GM19193 (cell line): Measurements from ENCODE around the gene WFS1.

Source experiments
- POLR2A ChIP-seq: IDR thresholded peaks from 4 replicates; pipeline ENCODE4 v1.6.1; 2011; ENCODE audit not compliant: insufficient read depth, insufficient read length; ENCODE audit errors: extremely low read depth

The WFS1 gene

GRCh38 chr4:6325788-6326290 is 56.2 kb downstream of the WFS1 start:
- TF ChIP-seq POLR2A: no peak

GRCh38 chr4:6326312-6327060 is 56.8 kb downstream of the WFS1 start:
- no peak for TF ChIP-seq POLR2A

DNA sequence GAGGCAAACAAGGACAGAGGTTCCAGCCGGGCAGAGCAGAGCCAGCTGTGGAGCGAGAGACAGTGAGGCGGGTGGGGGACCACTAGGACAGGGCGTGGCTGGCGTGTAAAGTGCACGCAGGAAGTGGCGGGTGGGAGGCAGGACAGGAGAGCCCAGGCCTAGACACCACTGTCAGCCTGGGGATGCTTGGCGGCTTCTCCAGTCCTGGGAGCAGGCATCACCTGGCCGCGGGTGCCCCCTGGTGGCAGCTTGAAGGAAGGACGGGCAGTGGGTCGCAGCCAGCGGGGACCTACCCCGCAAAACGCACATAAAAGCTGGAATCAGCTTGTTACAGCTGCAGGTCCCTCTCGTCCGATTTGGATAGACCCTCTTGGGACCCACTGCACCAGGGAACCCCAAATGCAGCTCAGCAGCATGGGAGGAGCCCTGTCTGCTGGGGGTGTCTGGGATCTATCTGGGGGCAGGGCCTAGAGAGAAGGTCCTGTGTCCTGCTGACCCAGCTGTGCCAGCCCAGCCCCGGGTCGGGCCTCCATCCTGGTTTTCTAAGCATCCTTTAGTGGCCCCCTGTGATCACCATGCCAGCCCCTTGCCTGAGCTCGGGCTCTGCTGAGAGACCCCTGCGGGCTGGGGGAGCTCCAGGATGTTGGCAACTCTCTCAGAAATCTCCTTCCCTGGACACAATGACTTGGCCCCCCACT is 57.7 kb downstream of the WFS1 start:
- no peak for TF ChIP-seq POLR2A

DNA sequence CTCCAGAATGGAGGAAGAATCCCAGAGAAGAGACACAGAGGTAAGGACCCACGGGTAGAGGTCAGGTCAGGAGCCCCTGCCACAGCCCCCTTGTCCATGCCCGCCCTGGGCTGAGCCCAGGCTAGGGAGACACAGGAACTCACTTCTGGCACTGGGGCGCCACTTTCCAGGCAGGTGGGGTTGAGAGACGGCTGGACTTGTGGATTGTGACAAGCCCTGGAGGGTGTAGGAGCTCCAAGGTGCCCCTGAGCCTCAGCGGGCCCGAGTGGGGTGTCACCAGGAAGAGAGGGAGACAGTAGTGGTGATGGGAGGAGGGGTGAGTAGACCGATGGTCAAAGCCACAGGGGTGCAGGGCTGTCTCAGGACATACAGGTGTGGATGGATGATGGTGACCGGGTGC is 58.9 kb downstream of the WFS1 start:
- TF ChIP-seq POLR2A: no peak

- no peak for TF ChIP-seq POLR2A
Measured at GRCh38 chr4:6329478-6330383, 60.1 kb downstream of the WFS1 start.

DNA sequence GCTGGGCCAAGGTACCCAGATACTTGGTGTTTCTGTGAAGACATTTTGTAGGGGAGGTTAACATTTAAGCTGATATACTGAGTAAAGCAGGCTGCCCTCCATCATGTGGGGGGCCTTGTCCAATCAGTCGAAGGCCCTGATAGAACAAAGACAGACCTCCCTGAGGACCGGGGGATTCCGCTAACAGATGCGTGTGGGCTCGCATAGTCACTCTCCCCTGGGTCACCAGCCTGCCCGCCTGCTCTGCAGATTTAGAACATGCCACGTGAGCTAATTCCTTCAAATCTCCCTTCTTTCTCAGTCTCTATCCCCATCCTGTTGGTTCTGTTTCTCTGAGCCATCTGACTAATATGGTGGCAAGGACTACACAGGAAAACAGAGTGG is 60.7 kb downstream of the WFS1 start:
- no peak for TF ChIP-seq POLR2A

- TF ChIP-seq POLR2A: no peak
Measured at GRCh38 chr4:6331018-6331417, 61.4 kb downstream of the WFS1 start.

DNA sequence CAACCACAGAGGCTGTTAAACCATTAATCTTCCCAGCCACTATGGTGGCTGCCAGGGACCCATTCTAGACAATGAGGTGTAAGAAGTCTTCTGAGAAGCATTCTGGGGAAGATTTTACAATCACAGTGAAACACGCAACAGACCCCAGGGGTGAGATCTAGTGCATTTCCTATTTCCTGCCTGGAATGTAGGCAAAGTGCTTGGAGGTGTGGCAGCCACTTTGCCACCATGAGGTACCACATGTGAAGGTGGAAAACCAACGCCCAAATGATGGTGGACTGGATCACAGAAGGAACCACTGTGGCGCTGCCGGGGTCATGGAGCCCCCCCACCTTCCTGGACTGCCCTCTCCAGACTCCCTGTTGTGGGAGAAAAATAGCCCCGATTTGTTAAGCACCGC is 61.8 kb downstream of the WFS1 start:
- no peak for TF ChIP-seq POLR2A

DNA sequence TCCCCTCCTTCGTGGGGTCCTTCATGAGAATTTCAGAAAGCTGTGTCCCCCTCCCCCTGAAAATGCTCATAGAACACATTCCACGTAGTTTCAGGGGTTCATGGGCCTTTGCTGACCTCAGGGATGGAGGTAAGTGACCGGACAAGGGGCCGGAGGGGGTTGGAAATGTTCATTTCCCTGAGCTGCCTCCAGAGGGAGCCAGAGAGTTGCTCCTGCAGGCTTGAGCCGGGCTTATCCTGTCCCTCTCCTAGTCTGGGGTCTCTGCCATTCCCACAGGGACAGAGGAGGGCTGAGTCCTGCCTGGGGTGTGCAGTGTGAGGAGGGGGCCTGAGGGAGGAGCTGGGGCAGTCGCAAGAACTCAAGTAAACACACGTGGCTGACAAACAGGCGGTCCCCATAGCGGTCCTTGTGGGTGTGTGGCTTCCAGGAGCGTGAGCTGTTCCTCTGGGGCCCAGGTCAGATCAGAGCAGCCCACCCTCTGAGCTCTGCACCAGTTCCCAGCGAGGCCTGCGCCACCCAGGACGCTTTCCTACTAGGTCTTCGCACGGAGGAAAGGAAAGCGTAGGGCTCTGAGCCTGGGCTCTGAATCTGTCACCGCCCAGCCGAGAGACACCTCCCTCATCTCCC is 62.5 kb downstream of the WFS1 start:
- no peak for TF ChIP-seq POLR2A

DNA sequence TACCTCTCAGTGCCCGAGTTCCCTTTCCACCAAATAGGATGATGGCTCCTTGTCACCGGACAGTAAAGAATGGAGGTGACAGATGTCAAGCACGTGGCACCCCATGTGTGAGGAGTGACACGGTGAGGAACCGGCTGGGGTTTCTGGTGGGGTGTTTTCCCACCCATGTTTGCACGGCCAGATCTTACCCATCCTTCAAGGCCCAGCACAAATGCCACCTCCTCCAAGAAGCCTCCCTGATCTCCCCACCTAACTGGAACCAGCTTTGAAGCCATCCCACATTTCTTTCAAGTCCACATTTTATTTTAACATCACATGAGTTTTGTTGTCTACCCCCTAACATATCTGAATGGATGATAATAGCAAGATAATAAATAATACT is 63.0 kb downstream of the WFS1 start:
- TF ChIP-seq POLR2A: no peak

- TF ChIP-seq POLR2A: no peak
Measured at GRCh38 chr4:6333301-6334202, 63.9 kb downstream of the WFS1 start.

GRCh38 chr4:6334203-6334887 is 64.7 kb downstream of the WFS1 start:
- no peak for TF ChIP-seq POLR2A

DNA sequence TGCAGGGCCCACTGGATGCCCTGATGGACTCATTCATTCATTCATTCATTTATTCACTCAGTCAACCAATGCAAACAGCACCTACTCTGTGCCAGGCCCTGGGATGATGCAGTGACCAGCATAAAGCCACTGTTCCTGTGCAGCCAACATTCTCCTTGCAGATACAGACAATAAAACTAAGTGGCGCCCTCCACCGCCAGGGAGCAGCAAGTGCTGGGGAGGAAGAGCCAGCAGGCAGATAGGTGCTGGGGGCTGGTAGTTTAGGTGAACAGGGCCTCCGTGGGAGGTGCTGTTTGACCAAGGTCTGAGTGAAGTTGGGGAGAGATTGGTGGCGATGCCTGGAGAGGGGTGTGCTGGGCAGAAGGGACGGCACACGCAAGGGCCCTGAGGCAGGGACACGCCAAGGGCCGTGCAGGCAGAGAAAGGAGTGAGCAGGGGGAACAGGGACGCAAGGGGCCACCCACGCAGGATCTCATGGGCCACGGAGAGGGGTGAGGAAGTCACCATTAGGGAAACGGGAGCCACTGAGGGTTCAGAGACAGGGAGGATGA is 65.5 kb downstream of the WFS1 start:
- no peak for TF ChIP-seq POLR2A
